HG02642 (cell line): Measurements from ENCODE around the gene MRI1.
"Not testable (repeated sequence)": the region's sequence is repeated elsewhere in the genome, so short reads cannot be mapped to it uniquely, and the experiment has no call there.

ENCODE experiments used
- ATAC-seq: cut with Tn5 transposase; IDR thresholded peaks from one replicate; pipeline ENCODE4 v1.9.1; 2021; ENCODE audit warnings: mild to moderate bottlenecking; ENCODE audit not compliant: unreplicated experiment, poor library complexity

MRI1 gene

DNA sequence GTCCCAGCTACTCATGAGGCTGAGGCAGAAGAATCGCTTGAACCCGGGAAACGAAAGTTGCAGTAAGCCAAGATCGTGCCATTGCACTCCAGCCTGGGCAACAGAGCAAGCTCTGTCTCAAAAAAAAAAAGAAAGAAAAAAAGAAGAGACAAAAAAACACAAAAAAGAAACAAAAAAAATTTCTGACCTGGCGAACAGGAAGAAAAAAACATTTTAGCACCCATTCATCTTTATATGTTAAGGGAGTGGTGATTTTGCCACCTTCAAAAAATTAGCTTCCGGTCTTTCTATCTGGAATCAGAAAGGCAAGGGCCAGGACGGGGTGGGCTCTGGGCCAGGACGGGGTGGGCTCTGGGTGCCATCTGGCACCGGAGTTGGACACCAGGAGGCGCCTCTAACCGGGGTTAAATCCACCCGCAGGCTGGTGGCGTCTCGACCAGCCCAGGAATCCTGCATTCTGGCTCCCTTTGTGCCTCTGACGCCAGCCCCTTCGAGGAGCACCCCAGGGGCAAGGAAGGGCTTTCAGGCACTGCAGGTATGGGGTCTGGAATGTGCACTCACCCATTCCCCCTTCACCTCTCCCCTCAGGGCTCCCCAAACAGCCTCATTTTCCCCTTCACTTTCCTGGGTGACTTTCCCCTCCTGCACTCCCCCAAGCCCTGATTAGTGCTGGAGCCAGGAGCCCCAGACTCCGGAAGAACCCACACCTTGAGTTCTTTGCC is 20.6 kb downstream of the MRI1 start:
- no peak for ATAC-seq

DNA sequence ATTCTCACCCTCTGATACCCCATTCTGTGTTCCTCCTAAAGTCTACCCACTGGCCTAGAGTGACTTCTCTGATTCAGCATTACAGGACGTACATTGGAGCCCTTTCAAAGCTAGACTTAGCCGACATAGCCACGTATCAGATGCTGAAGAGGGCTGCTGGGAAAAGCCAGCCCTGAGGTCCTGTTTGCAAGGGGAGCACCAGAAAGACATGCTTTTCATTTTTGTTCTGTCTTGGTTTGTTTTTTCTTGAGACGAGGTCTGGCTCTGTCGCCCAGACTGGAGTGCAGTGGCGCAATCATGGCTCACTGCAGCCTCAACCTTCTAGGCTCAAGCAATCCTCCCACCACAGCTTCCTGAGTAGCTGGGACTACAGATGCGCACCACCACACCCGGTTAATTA is 24.7 kb downstream of the MRI1 start:
- no peak for ATAC-seq

DNA sequence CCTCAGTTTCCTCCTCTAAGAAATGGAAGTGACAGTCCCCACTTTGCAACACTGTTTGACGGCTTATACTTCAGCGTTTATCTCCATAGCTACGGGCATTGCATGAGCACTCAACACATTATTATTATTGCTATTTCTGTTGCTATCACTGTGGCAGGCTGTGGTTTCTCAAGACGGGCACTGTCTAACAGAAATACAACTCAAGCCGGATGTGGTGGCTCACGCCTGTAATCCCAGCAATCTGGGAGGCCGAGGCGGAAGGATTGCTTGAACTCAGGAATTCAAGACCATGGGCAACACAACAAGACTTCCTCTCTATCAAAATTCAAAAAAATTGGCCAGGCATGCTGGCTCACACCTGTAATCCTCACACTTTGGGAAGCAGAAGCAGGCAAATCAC is 26.0 kb downstream of the MRI1 start:
- no peak for ATAC-seq

DNA sequence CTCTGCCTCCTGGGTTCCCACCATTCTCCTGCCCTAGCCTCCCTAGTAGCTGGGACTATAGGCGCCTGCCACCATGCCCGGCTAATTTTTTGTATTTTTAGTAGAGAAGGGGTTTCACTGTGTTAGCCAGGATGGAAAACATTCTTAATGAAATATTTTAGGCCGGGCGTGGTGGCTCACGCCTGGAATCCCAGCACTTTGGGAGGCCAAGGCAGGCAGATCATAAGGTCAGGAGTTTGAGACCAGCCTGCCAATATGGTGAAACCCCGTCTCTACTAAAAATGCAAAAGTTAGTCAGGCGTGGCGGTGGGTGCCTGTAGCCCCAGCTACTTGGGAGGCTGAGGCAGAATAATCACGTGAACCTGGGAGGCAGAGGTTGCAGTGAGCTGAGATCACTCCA is 29.0 kb downstream of the MRI1 start:
- not testable (repeated sequence) for ATAC-seq

DNA sequence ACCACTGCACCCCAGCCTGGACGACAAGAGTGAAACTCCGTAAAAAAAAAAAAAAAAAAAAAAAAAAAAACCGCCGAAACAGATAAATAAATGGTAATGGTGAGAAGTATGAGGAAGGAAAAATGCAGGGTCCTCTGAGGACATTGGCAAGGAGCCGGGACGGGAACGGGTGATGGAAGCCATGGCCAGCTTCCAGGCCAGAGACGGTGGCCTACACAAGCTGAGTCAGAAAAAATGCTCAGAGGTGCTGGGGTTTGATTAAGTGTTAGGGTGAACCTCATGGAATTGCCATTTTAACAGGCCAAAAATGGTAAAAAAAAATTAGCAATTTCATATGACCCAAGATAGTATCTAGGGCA is 30.1 kb downstream of the MRI1 start:
- ATAC-seq = no peak

DNA sequence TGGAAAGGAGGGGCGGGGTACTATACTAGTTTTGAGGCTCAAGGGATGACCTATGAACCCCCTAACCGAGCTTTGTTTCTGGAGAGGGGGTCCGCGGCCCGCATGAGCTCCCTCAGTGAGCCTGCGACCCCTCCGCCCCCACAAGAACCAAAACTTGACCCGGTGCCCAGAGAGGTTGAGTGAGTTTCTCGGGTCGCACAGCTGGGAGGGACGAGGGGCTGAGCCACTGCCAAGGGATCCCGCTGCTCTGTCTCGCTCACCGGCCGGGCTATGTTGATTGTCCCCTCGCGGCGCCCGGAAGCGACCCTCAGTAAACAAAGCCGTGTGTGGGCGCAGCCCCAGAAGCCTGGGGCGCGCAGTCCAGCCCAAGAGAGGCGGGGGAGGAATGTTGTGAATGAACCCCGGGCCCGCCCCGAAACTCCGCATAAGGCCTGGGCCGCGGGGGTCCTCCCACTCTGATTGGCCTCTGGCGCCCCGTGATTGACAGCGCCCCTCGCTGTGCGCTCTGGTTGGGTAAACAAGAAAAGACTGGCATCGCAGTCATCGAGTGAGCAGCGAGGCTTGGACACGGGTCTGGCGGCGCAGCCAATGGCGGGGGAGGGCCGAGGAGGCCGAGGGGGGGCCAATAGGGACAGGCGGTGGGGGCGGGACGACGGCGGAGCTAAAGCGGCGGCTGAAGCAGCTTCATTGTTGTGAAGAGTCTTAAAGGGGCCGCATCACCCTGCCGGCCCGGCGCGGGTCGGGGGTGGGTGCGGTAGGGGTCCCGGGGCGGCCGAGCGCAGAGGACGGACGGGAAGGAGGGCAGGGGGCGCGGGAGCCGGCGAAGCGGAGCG is 30.7 kb downstream of the MRI1 start, which contains the start of gene ZSWIM4:
Gene ZSWIM4, plus strand, starts transcription at position 687 of the 833 bp plus-strand sequence. CDS start 206 bp downstream, outside the sequence.
- ATAC-seq = peak; percentile 94

DNA sequence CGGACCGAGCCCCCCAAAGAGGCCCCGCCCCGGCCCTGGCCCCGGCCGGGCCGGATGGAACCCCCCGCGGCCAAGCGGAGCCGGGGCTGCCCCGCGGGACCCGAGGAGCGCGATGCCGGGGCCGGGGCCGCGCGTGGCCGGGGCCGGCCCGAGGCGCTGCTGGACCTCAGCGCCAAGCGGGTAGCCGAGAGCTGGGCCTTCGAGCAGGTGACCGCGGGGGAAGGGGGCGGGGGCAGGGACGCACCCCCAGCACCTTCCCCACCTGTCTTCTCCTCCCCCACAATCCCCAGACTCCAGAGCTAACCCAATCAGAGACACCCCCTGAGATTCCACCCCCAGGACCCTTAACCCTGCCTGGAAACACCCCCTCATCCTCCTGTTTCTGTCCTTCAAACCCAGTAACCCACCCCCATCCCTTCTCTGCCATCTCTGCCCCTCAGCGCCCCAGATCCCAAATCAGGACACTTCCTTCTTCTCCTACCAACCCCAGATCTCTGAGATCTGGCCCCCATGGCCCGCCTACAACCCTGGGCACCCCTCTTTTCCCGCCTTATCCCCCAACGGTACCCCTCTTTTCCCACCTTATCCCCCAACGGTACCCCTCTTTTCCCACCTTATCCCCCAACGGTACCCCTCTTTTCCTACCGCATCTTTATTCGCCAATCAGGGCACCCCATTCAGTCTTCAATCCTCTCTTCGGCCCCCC is 31.4 kb downstream of the MRI1 start:
- ATAC-seq = peak; percentile 43

DNA sequence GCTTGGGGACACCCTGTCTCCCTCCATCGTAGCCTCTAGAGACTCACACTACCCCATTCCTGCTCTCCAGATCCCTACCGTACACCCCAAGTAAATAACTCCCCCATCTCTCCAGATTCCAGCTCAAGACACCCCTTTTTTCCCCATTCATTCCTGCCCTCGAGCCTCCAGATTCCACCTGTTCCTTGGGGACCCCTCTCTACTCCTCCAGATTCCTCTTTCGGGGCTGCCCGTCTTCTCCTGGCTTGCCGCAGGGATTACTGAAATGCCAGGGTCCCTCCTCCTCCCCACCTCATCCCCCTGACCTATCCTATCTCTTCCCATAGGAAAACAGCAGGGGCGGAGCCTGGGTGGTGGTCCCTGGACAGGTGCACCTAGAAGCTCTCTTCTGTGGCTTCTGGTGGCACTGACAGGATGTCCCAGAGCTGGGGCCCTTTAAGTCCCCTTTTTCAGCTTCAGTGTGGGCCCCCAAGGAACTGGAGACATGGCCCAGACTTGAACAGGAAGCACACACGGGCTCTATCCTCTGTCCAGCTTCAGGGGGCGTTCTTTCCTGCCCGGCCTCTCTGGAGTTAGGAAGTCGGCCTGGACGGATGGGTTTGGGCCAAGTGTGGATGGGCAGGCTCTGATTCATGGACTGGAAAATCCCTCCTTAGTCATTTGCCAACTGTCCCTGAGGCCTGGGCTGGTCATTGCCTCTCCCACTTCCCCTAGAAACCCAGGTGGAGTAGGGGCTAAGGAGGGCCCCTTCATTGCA is 32.2 kb downstream of the MRI1 start:
- ATAC-seq = no peak

DNA sequence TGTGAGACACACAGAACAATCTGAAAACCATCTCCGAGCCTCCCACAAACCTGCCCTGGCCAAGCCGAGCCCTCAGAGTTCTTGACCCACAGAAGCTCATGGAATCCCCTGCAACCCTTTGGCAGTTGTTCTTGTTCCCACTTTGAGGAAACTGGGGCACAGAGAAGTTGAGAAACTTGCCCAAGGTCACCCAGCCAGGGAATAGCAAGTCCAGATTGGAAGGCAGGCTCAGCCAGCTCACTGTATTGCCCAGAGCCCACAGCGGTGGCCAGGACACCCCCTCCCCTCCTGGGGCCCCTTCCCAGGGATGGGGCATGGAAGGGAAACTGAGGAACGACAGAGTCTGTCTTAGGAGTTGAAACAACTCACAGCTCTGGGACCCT is 32.7 kb downstream of the MRI1 start:
- ATAC-seq = no peak

DNA sequence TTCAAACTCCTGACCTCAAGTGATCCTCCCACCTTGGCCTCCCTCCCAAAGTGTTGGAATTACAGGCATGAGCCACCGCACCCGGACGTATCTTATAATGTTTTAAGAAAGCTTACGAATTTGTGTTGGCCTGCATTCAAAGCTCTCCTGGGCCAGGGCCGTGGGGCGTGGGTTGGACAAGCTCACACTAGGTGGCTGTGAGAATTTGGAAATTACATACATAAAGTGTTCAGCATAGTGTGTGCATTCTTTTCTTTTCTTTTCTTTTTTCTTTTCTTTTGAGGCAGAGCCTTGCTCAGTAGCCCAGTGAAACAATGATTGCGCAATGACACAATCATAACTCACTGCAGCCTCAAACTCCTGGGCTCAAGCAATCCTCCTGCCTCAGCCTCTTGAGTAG is 33.5 kb downstream of the MRI1 start:
- no peak for ATAC-seq

DNA sequence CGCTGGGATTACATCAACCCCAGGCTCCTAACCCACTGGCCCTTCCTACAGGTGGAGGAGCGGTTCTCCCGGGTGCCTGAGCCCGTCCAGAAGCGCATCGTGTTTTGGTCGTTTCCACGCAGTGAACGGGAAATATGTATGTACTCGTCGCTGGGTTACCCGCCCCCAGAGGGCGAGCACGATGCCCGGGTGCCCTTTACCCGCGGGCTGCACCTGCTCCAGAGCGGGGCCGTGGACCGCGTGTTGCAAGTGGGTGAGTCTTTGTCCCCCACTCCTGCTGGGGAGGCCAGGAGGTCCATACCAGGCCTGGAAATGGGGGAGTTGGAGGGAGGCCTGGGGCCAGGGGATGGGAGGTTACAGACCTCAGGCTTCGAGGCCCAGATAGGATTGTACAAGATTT is 35.3 kb downstream of the MRI1 start:
- ATAC-seq = no peak

DNA sequence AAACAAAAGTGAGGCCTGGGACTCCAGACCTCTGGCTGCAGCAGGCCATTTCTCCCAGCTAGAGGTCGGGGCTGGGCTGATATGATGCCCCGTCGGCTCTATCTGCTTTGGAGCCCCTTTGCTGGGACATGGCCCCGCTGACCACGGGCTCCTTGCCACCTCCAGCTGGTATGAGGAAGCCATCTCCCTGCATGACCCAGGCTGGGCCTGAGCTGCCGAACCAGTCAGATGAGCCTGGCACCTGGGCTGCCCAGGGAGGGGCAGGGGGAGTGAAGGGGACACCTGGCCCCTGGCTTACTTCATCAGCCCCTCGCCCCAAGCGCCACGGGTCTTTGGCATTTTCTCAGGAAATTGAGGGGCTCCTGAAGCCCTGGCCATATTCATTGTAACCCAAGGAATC is 38.7 kb downstream of the MRI1 start:
- ATAC-seq = no peak

DNA sequence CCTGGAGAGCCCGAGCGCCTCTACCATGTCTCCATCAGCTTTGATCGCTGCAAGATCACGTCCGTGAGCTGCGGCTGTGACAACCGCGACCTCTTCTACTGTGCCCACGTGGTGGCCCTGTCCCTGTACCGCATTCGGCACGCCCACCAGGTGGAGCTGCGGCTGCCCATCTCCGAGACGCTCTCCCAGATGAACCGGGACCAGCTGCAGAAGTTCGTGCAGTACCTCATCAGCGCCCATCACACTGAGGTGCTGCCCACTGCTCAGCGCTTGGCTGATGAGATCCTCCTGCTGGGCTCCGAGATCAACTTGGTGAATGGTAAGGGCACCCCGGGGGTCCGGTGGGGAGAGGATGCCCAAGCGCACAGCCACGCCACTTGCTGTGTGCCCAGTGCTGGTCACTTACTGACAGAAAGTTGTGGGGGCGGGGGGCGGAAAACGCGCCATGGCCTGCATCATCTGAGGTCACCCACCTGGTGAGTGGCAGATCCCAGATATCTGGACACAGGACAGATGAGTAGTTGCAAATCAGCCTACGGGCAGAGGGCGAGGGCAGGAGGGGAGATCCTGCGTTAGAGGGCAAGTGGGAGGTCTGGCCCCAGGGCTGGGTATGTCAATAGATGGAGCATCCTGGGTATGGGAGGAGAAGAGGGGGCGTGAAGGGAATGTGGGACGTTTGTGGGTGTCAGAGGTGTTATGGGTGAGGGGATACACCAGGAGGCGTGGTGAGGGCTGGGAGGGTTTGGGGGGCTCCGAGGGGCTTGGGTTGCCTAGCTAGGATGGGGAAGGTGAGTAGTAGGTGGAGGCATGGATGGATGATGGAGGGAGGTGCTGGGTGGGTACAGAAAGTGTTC is 40.7 kb downstream of the MRI1 start:
- no peak for ATAC-seq

DNA sequence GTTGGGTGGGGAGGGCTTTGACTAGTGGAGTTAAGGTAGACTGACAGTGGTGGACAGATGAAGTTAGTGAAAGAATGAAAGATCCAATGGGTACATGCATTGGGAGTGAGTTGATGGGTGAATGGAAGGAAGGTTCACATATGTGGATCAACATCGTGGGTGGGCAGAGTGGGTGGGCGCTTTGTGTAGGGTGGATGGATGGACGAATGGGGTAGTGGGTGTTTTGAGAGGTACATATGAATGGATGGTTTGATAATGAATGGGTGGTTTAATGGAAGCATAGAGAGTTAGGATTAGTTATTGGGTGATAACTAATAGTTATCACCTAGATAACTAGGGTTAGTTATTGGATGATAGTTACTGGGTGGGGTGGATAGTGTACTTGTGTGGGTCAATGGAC is 42.4 kb downstream of the MRI1 start:
- ATAC-seq = no peak

DNA sequence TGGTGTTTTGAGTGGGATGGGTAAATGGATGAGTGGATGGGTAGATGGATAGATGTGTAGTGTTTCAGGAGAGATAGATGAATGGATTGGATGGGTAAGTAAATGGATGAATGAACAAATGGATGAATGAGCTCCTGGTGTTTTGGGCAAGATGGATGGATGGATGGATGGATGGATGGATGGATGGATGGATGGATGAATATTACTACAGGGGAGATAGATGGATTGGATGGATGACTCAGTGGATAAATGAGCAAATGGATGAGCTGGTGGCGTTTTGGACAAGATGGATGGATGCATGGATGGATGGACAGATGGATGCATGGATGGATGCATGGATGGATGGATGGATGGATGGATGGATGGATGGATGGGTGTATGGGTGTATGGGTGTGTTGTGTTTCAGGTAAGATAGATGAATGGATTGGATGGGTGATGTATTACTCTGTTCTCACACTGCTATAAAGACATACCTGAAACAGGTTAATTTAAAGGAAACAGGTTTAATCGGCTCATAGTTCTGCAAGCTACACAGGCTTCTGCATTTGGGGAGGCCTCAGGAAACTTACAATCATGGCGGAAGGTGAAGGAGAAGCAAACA is 43.2 kb downstream of the MRI1 start:
- ATAC-seq = no peak

DNA sequence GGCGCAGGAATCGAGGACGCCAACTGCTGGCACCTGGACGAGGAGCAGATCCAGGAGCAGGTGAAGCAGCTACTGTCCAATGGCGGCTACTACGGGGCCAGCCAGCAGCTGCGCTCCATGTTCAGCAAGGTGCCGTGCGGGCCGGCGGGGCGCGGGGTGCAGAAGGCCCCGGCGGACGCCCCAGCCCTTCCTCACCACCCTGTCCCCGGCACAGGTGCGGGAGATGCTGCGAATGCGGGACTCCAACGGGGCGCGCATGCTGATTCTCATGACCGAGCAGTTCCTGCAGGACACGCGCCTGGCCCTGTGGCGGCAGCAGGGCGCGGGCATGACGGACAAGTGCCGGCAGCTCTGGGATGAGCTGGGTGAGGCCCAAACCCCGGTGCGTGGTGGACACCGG is 44.5 kb downstream of the MRI1 start:
- no peak for ATAC-seq

DNA sequence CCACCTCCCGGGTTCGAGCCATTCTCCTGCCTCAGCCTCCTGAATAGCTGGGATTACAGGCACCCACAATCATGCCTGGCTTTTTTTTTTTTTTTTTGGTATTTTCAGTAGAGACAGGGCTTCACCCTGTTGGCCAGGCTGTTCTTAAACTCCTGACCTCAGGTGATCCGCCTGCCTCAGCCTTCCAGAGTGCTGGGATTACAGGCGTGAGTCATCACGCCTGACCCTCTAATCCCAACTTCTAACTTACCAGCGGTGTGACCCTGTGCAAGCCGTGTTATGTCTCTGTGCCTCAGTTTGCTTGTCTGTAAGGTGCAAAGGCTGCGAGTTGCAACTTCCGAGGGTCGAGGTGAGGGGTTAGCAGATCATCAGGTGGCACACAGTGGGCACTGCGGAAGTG is 48.2 kb downstream of the MRI1 start:
- ATAC-seq = no peak

DNA sequence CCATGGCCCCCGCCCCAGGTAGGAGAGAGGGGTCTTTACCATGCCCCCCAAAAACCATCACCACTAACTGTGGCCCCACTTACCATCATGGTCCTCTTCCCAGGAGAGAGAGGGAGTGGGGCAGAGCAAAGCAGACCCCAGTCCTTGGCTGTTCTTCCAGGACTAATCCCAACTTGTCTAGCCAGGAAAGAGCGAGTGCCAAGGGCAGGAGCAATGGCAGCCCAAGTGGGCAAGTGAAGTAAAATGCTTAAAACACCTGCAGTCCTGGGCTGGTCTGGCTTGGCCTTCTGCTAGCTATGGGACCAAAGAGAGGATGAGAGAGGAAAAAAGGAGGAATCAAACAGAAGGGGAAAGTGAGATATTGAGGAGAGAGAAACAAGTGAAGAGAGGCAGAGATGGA is 48.8 kb downstream of the MRI1 start:
- ATAC-seq = no peak

DNA sequence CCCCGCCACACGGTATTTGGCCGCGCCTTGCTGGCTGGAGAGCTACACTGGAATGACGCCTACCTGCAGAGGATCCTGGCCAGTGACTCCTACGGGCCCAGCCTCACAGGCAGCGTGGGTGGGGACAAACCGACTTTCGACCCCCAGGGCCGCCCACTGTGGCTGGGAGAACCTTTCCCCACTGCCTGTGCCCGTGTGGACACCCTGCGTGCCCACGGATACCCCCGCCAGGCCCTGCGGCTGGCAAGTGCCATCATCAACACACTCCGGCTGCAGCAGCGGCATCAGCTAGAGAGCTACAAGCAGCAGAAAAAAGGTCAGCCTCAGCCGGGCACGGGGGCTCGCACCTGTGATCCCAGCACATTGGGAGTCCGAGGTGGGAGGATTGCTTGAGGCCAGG is 50.2 kb downstream of the MRI1 start:
- no peak for ATAC-seq
